ENCODE results near the gene URB1.

URB1 gene

DNA sequence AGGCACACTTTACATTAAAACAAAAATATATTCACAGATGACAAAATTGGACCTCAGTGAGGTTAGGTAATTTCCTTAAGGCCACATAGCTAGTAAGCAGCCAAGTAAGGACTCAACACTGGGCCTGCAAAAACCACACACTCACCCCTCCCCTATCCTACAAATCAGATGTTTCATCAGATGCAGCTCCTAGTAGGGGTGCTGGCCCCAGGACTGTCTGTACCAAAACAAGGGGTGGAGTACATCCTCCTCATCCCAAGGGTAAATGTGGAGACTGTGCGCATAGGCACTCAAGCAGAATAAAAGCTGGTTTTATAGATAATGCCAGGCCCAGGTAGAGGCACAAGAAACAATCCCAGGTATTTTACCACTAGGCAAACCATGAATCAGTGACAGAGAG lies 25.7 kb downstream of the URB1 start:
- no peak overlapping the region for H2BK120ac ChIP-seq (ENCODE audit: low read depth, low read length)
- H3K79me1 ChIP-seq (ENCODE audit: low read length): peaks cover 2% of the 10 kb centered on the region
- no CpG with 5 or more reads among the region's 1 CpG for WGBS (ENCODE audit: extremely low coverage, insufficient coverage, low lambda C conversion rate)
- no peak overlapping the region for H3K56ac ChIP-seq (ENCODE audit: low read length)
- H3K27me3 ChIP-seq (ENCODE audit: insufficient read depth, low read length, poor library complexity): no peaks in the 10 kb centered on the region
- H4K8ac ChIP-seq (ENCODE audit: low read depth, low read length): no peak overlapping the region
- DNase-seq: no peak
- no peak overlapping the region for H3K27ac ChIP-seq (ENCODE audit: low read depth, low read length)
- H3K18ac ChIP-seq (ENCODE audit: low read length): no peak overlapping the region
- no peak overlapping the region for H2BK15ac ChIP-seq (replicated peaks; ENCODE audit: low read depth)
- H2BK5ac ChIP-seq (ENCODE audit: low read length): no peak overlapping the region
- H3K4me1 ChIP-seq (ENCODE audit: control insufficient read depth, low read depth, low read length): no peaks in the 10 kb centered on the region
- H3K23ac ChIP-seq (ENCODE audit: low read length): no peak overlapping the region
- H3K4me3 ChIP-seq (ENCODE audit: low read length): no peak overlapping the region
- no peak overlapping the region for H4K5ac ChIP-seq (ENCODE audit: low read length)
- H3K36me3 ChIP-seq (ENCODE audit: control insufficient read depth, insufficient read depth, low read length): peaks cover 30% of the 10 kb centered on the region
- no peak overlapping the region for H3K4ac ChIP-seq (ENCODE audit: low read depth, low read length)
- no peak overlapping the region for H2AK5ac ChIP-seq (ENCODE audit: low read length)
- H3K79me2 ChIP-seq (ENCODE audit: control insufficient read depth, insufficient read depth, low read length): no peaks in the 10 kb centered on the region
- no peak overlapping the region for H3K4me2 ChIP-seq (ENCODE audit: low read length)
- no peak overlapping the region for H3K9ac ChIP-seq (ENCODE audit: low read length)

GRCh38 chr21:32366191-32366590 lies 26.6 kb downstream of the URB1 start:
- no CpG with 5 or more reads among the region's 4 CpGs for WGBS (ENCODE audit: extremely low coverage, insufficient coverage, low lambda C conversion rate)
- no peak overlapping the region for H3K4ac ChIP-seq (ENCODE audit: low read depth, low read length)
- no peak overlapping the region for H3K4me2 ChIP-seq (ENCODE audit: low read length)
- H3K23ac ChIP-seq (ENCODE audit: low read length): no peak overlapping the region
- H2BK120ac ChIP-seq (ENCODE audit: low read depth, low read length): no peak overlapping the region
- H3K36me3 ChIP-seq (ENCODE audit: control insufficient read depth, insufficient read depth, low read length): peaks cover 33% of the 10 kb centered on the region
- no peaks in the 10 kb centered on the region for H3K79me2 ChIP-seq (ENCODE audit: control insufficient read depth, insufficient read depth, low read length)
- H3K79me1 ChIP-seq (ENCODE audit: low read length): peaks cover 2% of the 10 kb centered on the region
- no peak overlapping the region for H2BK15ac ChIP-seq (replicated peaks; ENCODE audit: low read depth)
- no peak overlapping the region for H3K56ac ChIP-seq (ENCODE audit: low read length)
- DNase-seq: no peak
- H3K9ac ChIP-seq (ENCODE audit: low read length): no peak overlapping the region
- no peaks in the 10 kb centered on the region for H3K27me3 ChIP-seq (ENCODE audit: insufficient read depth, low read length, poor library complexity)
- no peaks in the 10 kb centered on the region for H3K4me1 ChIP-seq (ENCODE audit: control insufficient read depth, low read depth, low read length)
- no peak overlapping the region for H2BK5ac ChIP-seq (ENCODE audit: low read length)
- no peak overlapping the region for H4K8ac ChIP-seq (ENCODE audit: low read depth, low read length)
- no peak overlapping the region for H2AK5ac ChIP-seq (ENCODE audit: low read length)
- no peak overlapping the region for H4K5ac ChIP-seq (ENCODE audit: low read length)
- no peak overlapping the region for H3K4me3 ChIP-seq (ENCODE audit: low read length)
- no peak overlapping the region for H3K27ac ChIP-seq (ENCODE audit: low read depth, low read length)
- no peak overlapping the region for H3K18ac ChIP-seq (ENCODE audit: low read length)

- Histone ChIP-seq H4K5ac (ENCODE audit: low read length) (no peak overlapping the region), H3K4me1 (ENCODE audit: control insufficient read depth, low read depth, low read length) (no peaks in the 10 kb centered on the region), H3K4ac (ENCODE audit: low read depth, low read length) (no peak overlapping the region), H2BK15ac (replicated peaks; ENCODE audit: low read depth) (no peak overlapping the region), H3K27ac (ENCODE audit: low read depth, low read length) (no peak overlapping the region), H2BK120ac (ENCODE audit: low read depth, low read length) (no peak overlapping the region), H3K4me2 (ENCODE audit: low read length) (no peak overlapping the region), H3K18ac (ENCODE audit: low read length) (no peak overlapping the region), H3K4me3 (ENCODE audit: low read length) (no peak overlapping the region), H3K79me1 (ENCODE audit: low read length) (peaks cover 2% of the 10 kb centered on the region), H2BK5ac (ENCODE audit: low read length) (no peak overlapping the region), H2AK5ac (ENCODE audit: low read length) (no peak overlapping the region), H3K79me2 (ENCODE audit: control insufficient read depth, insufficient read depth, low read length) (no peaks in the 10 kb centered on the region), H3K9ac (ENCODE audit: low read length) (no peak overlapping the region), H3K27me3 (ENCODE audit: insufficient read depth, low read length, poor library complexity) (no peaks in the 10 kb centered on the region), H4K8ac (ENCODE audit: low read depth, low read length) (no peak overlapping the region), H3K23ac (ENCODE audit: low read length) (no peak overlapping the region), H3K36me3 (ENCODE audit: control insufficient read depth, insufficient read depth, low read length) (peaks cover 32% of the 10 kb centered on the region), H3K56ac (ENCODE audit: low read length) (no peak overlapping the region)
- peak; percentile 33 for DNase-seq
- WGBS (ENCODE audit: extremely low coverage, insufficient coverage, low lambda C conversion rate): no CpG with 5 or more reads among the region's 4 CpGs
Observed at GRCh38 chr21:32364796-32365195, 28.0 kb downstream of the URB1 start.

- DNase-seq: no peak
- Histone ChIP-seq H4K5ac (ENCODE audit: low read length) (no peak overlapping the region), H3K23ac (ENCODE audit: low read length) (no peak overlapping the region), H2BK5ac (ENCODE audit: low read length) (no peak overlapping the region), H3K56ac (ENCODE audit: low read length) (no peak overlapping the region), H3K79me2 (ENCODE audit: control insufficient read depth, insufficient read depth, low read length) (no peaks in the 10 kb centered on the region), H3K79me1 (ENCODE audit: low read length) (peaks cover 2% of the 10 kb centered on the region), H2BK15ac (replicated peaks; ENCODE audit: low read depth) (no peak overlapping the region), H3K4me1 (ENCODE audit: control insufficient read depth, low read depth, low read length) (no peaks in the 10 kb centered on the region), H3K36me3 (ENCODE audit: control insufficient read depth, insufficient read depth, low read length) (peaks cover 32% of the 10 kb centered on the region), H3K27ac (ENCODE audit: low read depth, low read length) (no peak overlapping the region), H3K18ac (ENCODE audit: low read length) (no peak overlapping the region), H3K27me3 (ENCODE audit: insufficient read depth, low read length, poor library complexity) (no peaks in the 10 kb centered on the region), H2BK120ac (ENCODE audit: low read depth, low read length) (no peak overlapping the region), H3K4me2 (ENCODE audit: low read length) (no peak overlapping the region), H2AK5ac (ENCODE audit: low read length) (no peak overlapping the region), H3K4me3 (ENCODE audit: low read length) (no peak overlapping the region), H3K9ac (ENCODE audit: low read length) (no peak overlapping the region), H3K4ac (ENCODE audit: low read depth, low read length) (no peak overlapping the region), H4K8ac (ENCODE audit: low read depth, low read length) (no peak overlapping the region)
- WGBS (ENCODE audit: extremely low coverage, insufficient coverage, low lambda C conversion rate): no CpG with 5 or more reads among the region's 7 CpGs
Observed at GRCh38 chr21:32364387-32364786, 28.4 kb downstream of the URB1 start.

DNA sequence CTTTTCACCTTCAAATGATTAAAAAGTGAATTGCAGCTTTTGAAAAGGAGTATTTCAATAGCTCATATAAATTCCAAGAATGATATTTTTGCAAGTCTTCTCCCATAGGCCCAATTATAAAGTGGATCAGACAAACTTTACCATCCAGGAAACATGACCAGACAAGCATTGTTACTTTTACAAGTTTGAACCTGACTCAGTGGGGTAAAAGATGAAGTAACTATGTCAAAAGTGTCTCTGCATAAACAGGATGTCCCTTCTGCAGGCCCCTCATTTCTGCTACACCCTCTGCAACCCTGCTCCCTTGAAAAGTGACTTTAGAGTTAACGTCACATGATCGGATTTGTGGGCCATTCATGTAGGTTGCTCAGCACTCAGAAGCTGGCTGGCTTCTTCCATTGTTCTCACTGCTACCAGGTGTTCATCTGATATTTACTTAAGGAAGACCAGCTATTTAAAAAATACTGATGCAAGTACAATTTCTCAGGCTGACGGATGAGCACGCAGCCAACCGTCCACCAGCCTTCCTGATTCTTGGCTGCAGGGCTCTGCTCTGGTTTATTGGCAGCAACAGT lies 32.3 kb downstream of the URB1 start:
- H3K4me2 ChIP-seq (ENCODE audit: low read length): no peak overlapping the region
- H3K36me3 ChIP-seq (ENCODE audit: control insufficient read depth, insufficient read depth, low read length): peaks cover 27% of the 10 kb centered on the region

GRCh38 chr21:32359719-32360260 lies 33.0 kb downstream of the URB1 start:
- H3K18ac ChIP-seq (ENCODE audit: low read length): no peak overlapping the region
- no peak overlapping the region for H3K23ac ChIP-seq (ENCODE audit: low read length)
- H3K36me3 ChIP-seq (ENCODE audit: control insufficient read depth, insufficient read depth, low read length): peaks cover 27% of the 10 kb centered on the region
- H3K79me1 ChIP-seq (ENCODE audit: low read length): no peaks in the 10 kb centered on the region
- no peaks in the 10 kb centered on the region for H3K79me2 ChIP-seq (ENCODE audit: control insufficient read depth, insufficient read depth, low read length)
- H3K4ac ChIP-seq (ENCODE audit: low read depth, low read length): no peak overlapping the region
- H2BK5ac ChIP-seq (ENCODE audit: low read length): no peak overlapping the region
- H3K27ac ChIP-seq (ENCODE audit: low read depth, low read length): no peak overlapping the region
- peak; percentile 14 for DNase-seq
- no CpG with 5 or more reads among the region's 7 CpGs for WGBS (ENCODE audit: extremely low coverage, insufficient coverage, low lambda C conversion rate)
- no peak overlapping the region for H4K8ac ChIP-seq (ENCODE audit: low read depth, low read length)
- H3K9ac ChIP-seq (ENCODE audit: low read length): no peak overlapping the region
- no peaks in the 10 kb centered on the region for H3K27me3 ChIP-seq (ENCODE audit: insufficient read depth, low read length, poor library complexity)
- H4K5ac ChIP-seq (ENCODE audit: low read length): no peak overlapping the region
- H2BK120ac ChIP-seq (ENCODE audit: low read depth, low read length): no peak overlapping the region
- H3K4me1 ChIP-seq (ENCODE audit: control insufficient read depth, low read depth, low read length): no peaks in the 10 kb centered on the region
- no peak overlapping the region for H3K4me3 ChIP-seq (ENCODE audit: low read length)
- no peak overlapping the region for H2BK15ac ChIP-seq (replicated peaks; ENCODE audit: low read depth)
- H3K4me2 ChIP-seq (ENCODE audit: low read length): no peak overlapping the region
- H2AK5ac ChIP-seq (ENCODE audit: low read length): no peak overlapping the region
- no peak overlapping the region for H3K56ac ChIP-seq (ENCODE audit: low read length)

More for the DNA sequence above, 32.3 kb downstream of the URB1 start:
- Histone ChIP-seq H3K79me1 (ENCODE audit: low read length) (no peaks in the 10 kb centered on the region), H2BK15ac (replicated peaks; ENCODE audit: low read depth) (no peak overlapping the region), H3K9ac (ENCODE audit: low read length) (no peak overlapping the region), H3K79me2 (ENCODE audit: control insufficient read depth, insufficient read depth, low read length) (no peaks in the 10 kb centered on the region), H2BK5ac (ENCODE audit: low read length) (no peak overlapping the region), H2AK5ac (ENCODE audit: low read length) (no peak overlapping the region), H4K5ac (ENCODE audit: low read length) (no peak overlapping the region), H3K4ac (ENCODE audit: low read depth, low read length) (no peak overlapping the region), H3K27me3 (ENCODE audit: insufficient read depth, low read length, poor library complexity) (no peaks in the 10 kb centered on the region), H3K27ac (ENCODE audit: low read depth, low read length) (no peak overlapping the region), H3K4me1 (ENCODE audit: control insufficient read depth, low read depth, low read length) (no peaks in the 10 kb centered on the region), H2BK120ac (ENCODE audit: low read depth, low read length) (no peak overlapping the region), H3K23ac (ENCODE audit: low read length) (no peak overlapping the region), H3K18ac (ENCODE audit: low read length) (no peak overlapping the region), H3K4me3 (ENCODE audit: low read length) (no peak overlapping the region), H4K8ac (ENCODE audit: low read depth, low read length) (no peak overlapping the region), H3K56ac (ENCODE audit: low read length) (no peak overlapping the region)
- no CpG with 5 or more reads among the region's 5 CpGs for WGBS (ENCODE audit: extremely low coverage, insufficient coverage, low lambda C conversion rate)
- DNase-seq: no peak

Data from mesendoderm (in vitro differentiated cells).